Skeletal muscle satellite cell (primary cell): Measurements from ENCODE around the gene RAD9A. TPM values are rescaled to one million over a fixed set of nuclear protein-coding genes. Genes with fewer than 3 reads are reported as not detected.

ENCODE experiments used
- H3K27me3 ChIP-seq: 2 replicates; pipeline ENCODE4 v1.7.0; 2013; ENCODE audit warnings: low read length; ENCODE audit not compliant: control insufficient read depth, insufficient read depth
- H3K36me3 ChIP-seq: 2 replicates; pipeline ENCODE4 v1.7.0; 2013; ENCODE audit warnings: mild to moderate bottlenecking, control low read depth, low read length; ENCODE audit not compliant: insufficient read depth
- H3K4me1 ChIP-seq: 2 replicates; pipeline ENCODE4 v1.7.0; 2013; ENCODE audit warnings: low read length; ENCODE audit not compliant: control insufficient read depth, insufficient read depth
- H3K4me2 ChIP-seq: 2 replicates; pipeline ENCODE4 v1.7.0; 2013; ENCODE audit warnings: mild to moderate bottlenecking, low read length
- H3K4me3 ChIP-seq: 2 replicates; pipeline ENCODE4 v1.7.0; 2013; ENCODE audit warnings: low read length
- H3K9ac ChIP-seq: 2 replicates; pipeline ENCODE4 v1.7.0; 2013; ENCODE audit warnings: mild to moderate bottlenecking, low read depth, low read length, moderate library complexity
- H3K9me3 ChIP-seq: replicated peaks from 2 replicates; pipeline ENCODE4 v1.7.0; 2013; ENCODE audit warnings: mild to moderate bottlenecking, control low read depth, low read length
- small RNA-seq: library from RNA; depleted of rRNA; stranded (forward); fragments of <200 nt; gene quantifications from one replicate; pipeline ENCODE3, GENCODE V24; 2012

Gene RAD9A

DNA sequence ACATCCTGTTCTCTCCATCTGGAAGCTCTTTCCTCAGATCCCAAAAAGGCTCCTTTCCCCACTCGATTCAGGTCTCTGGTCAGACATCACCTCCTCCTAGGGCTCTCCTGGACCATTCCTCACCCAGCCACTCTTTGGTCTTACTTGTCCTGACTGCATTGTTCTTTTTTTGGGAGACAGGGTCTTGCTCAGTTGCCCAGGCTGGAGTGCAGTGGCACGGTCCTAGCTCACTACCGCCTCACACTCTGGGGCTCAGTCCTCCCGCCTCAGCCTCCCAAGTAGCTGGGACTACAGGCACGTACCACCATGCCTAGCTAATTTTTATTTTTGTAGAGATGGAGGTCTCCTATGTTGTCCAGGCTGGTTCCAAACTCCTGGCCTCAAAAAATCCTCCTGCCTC, 53.7 kb downstream of the RAD9A start:
- Histone ChIP-seq H3K9me3 (no peaks in the 10 kb centered on the region), H3K4me2 (no peak overlapping the region), H3K4me1 (peaks cover 12% of the 10 kb centered on the region), H3K27me3 (no peaks in the 10 kb centered on the region), H3K4me3 (no peak overlapping the region), H3K36me3 (peaks cover 7% of the 10 kb centered on the region), H3K9ac (no peak overlapping the region)

Small RNA genes within 50 kb of the gene (small RNA-seq; reads per million reads assigned to genes)
- not detected for gene RN7SKP239
- not detected for gene RNU6-1238P
